HepG2 (cell line): ENCODE measurements around the gene NPHP4. TPM values are rescaled to one million over a fixed set of nuclear protein-coding genes. Genes with fewer than 3 reads are reported as not detected.

ENCODE experiments used
- ATAC-seq: fragments of 200-7000 bp; cut with Tn5 transposase; 3 replicates; pipeline ENCODE4 v1.9.1; 2020; ENCODE audit warnings: mild to moderate bottlenecking, moderate library complexity
- BruUV-seq: library from RNA; stranded (reverse); fragments of 400-500 nt; replicated peaks from 2 replicates; lab custom pipeline; 2021; lab: Mats Ljungman, UMichigan
- CTCF ChIA-PET: fragments of 300-600 bp; formaldehyde crosslinking; extraction: SDS; loops from one replicate; lab custom pipeline; 2021; ENCODE audit warnings: low total read pairs, inconsistent platforms, low intra/inter-chr PET ratio; lab: Yijun Ruan, JAX
- POLR2A ChIA-PET: fragments of 350-600 bp; sonication (Branson Sonifier 250); formaldehyde crosslinking; loops from one replicate; lab custom pipeline; 2020; ENCODE audit warnings: antibody characterized with exemption, inconsistent platforms; lab: Yijun Ruan, JAX
- DNase-seq: peaks from one replicate; pipeline ENCODE4 v3.0.0-alpha.2; 2015; ENCODE audit warnings: low spot score
- FAIRE-seq: peaks from 3 replicates; lab custom pipeline; 2011; peaks lifted over from hg19 to GRCh38; lab: Jason Lieb, UNC
- H2AFZ ChIP-seq: one replicate; pipeline ENCODE4 v1.6.1; 2011; ENCODE audit warnings: low read length, inconsistent platforms
- H3K27ac ChIP-seq: fragments of 300-600 bp; 3 replicates; pipeline ENCODE4 v1.8.0; 2011; ENCODE audit warnings: mixed run types, mild to moderate bottlenecking, mixed read lengths, low read length, inconsistent platforms; ENCODE audit not compliant: insufficient read depth; ENCODE audit errors: extremely low read length
- H3K27me3 ChIP-seq, 2 experiments: fragments of 200-600 bp in 1 of 2; 2 replicates in 1 of 2; 3 replicates in 1 of 2; pipeline versions ENCODE4 v1.6.0 to v1.8.0; 2011; ENCODE audit warnings: low read length in 2 of 2, mild to moderate bottlenecking in 2 of 2, moderate library complexity in 2 of 2, inconsistent platforms in 1 of 2; ENCODE audit not compliant: insufficient read depth in 2 of 2, control insufficient read depth in 1 of 2
- H3K36me3 ChIP-seq, 2 experiments: fragments of 200-600 bp in 1 of 2; replicated peaks in 1 of 2; 2 replicates in 1 of 2; 3 replicates in 1 of 2; pipeline versions ENCODE4 v1.5.1 to v1.8.0; 2011; ENCODE audit warnings: low read length in 2 of 2, inconsistent platforms in 1 of 2; ENCODE audit not compliant: insufficient read depth in 2 of 2, control insufficient read depth in 1 of 2
- H3K4me1 ChIP-seq: 2 replicates; pipeline ENCODE4 v1.5.1; 2012; ENCODE audit warnings: low read length, inconsistent platforms; ENCODE audit not compliant: insufficient read depth
- H3K4me2 ChIP-seq: 2 replicates; pipeline ENCODE4 v1.6.0; 2011; ENCODE audit warnings: low read depth, low read length, inconsistent platforms
- H3K4me3 ChIP-seq, 3 experiments: fragments of 200-600 bp in 1 of 3; sonication (generic), shearing (Covaris generic) in 1 of 3; replicated peaks in 1 of 3; 2 replicates each; pipeline ENCODE4 v1.5.1; 2011 to 2016; ENCODE audit warnings: low read length in 3 of 3, inconsistent platforms in 2 of 3, low read depth in 2 of 3, mild to moderate bottlenecking in 2 of 3, control low read depth in 1 of 3, mixed read lengths in 1 of 3; ENCODE audit not compliant: insufficient read depth in 1 of 3
- H3K79me2 ChIP-seq: one replicate; pipeline ENCODE4 v1.6.1; 2011; ENCODE audit warnings: low read length, inconsistent platforms; ENCODE audit not compliant: insufficient read depth
- H3K9ac ChIP-seq: 2 replicates; pipeline ENCODE4 v1.6.0; 2011; ENCODE audit warnings: mild to moderate bottlenecking, low read depth, low read length, inconsistent platforms; ENCODE audit not compliant: insufficient read depth
- H3K9me3 ChIP-seq: 2 replicates; pipeline ENCODE4 v1.5.1; 2012; ENCODE audit warnings: mild to moderate bottlenecking, low read length
- H4K20me1 ChIP-seq: 2 replicates; pipeline ENCODE4 v1.6.0; 2011; ENCODE audit warnings: inconsistent platforms, mild to moderate bottlenecking, low read length, moderate library complexity; ENCODE audit not compliant: insufficient read depth
- DNMT3B ChIP-seq: conservative IDR thresholded peaks from 2 replicates; pipeline ENCODE4 v1.6.1; 2016; ENCODE audit warnings: missing biosample characterization, control low read depth
- FOXA3 ChIP-seq: IDR thresholded peaks from 2 replicates; pipeline ENCODE4 v1.6.1; 2016; ENCODE audit warnings: missing genetic modification reagents, missing compliant biosample characterization
- KMT2B ChIP-seq: IDR thresholded peaks from 2 replicates; pipeline ENCODE4 v1.6.1; 2016; ENCODE audit warnings: missing genetic modification reagents, missing compliant biosample characterization
- TARDBP ChIP-seq: sonication (generic); formaldehyde crosslinking; IDR thresholded peaks from 2 replicates; pipeline ENCODE4 v1.8.0; 2022; ENCODE audit warnings: mild to moderate bottlenecking, missing genetic modification reagents
- TCF7 ChIP-seq: sonication (generic); IDR thresholded peaks from 2 replicates; pipeline ENCODE4 v1.6.1; 2016; ENCODE audit warnings: antibody characterized with exemption, low read depth
- ZBTB8A ChIP-seq: sonication (generic); formaldehyde crosslinking; IDR thresholded peaks from 2 replicates; pipeline ENCODE4 v1.4.0; 2020; ENCODE audit warnings: mild to moderate bottlenecking, low read depth, missing genetic modification reagents, borderline replicate concordance
- ZNF205 ChIP-seq: IDR thresholded peaks from 2 replicates; pipeline ENCODE4 v1.6.1; 2018; ENCODE audit warnings: missing biosample characterization, missing genetic modification reagents
- ZNF510 ChIP-seq: sonication (generic); formaldehyde crosslinking; IDR thresholded peaks from 2 replicates; pipeline ENCODE4 v1.4.0; 2020; ENCODE audit warnings: low read depth, mild to moderate bottlenecking, missing genetic modification reagents
- ZNF549 ChIP-seq: sonication (generic); formaldehyde crosslinking; IDR thresholded peaks from 2 replicates; pipeline ENCODE4 v1.5.0; 2020; ENCODE audit warnings: missing genetic modification reagents
- ZNF562 ChIP-seq: sonication (generic); formaldehyde crosslinking; IDR thresholded peaks from 2 replicates; pipeline ENCODE4 v1.8.0; 2022; ENCODE audit warnings: missing genetic modification reagents, borderline replicate concordance
- ZNF780A ChIP-seq: sonication (generic); formaldehyde crosslinking; IDR thresholded peaks from 2 replicates; pipeline ENCODE4 v1.8.0; 2022; ENCODE audit warnings: mild to moderate bottlenecking, missing genetic modification reagents, moderate library complexity
- ZSCAN22 ChIP-seq: sonication (generic); formaldehyde crosslinking; IDR thresholded peaks from 2 replicates; pipeline ENCODE4 v1.4.0; 2020; ENCODE audit warnings: mild to moderate bottlenecking, missing genetic modification reagents
- ZSCAN31 ChIP-seq: sonication (generic); formaldehyde crosslinking; IDR thresholded peaks from 2 replicates; pipeline ENCODE4 v1.5.0; 2020; ENCODE audit warnings: low read depth, mild to moderate bottlenecking, missing genetic modification reagents
- WGBS: methylation state at CpG from one replicate; pipeline ENCODE4 v1.1.6; 2017; ENCODE audit warnings: low lambda C conversion rate; 5-methylcytosine and 5-hydroxymethylcytosine counted together
- in situ Hi-C: cut with HindIII; loops from 2 replicates; pipeline ENCODE4 v1.10.0; 2017; ENCODE audit warnings: low pct_unique_long_range_greater_than_20kb; ENCODE audit not compliant: extremely low pct_ligation_motif_present
- intact Hi-C: fragments of 100-400 bp; cut with micrococcal nuclease; formaldehyde crosslinking; loops from one replicate; pipeline ENCODE4 v1.10.0; 2022; ENCODE audit not compliant: unreplicated experiment
- polyA plus RNA-seq, 8 experiments: library from polyadenylated mRNA; depleted of rRNA in 3 of 8; stranded (reverse) in 7 of 8; unstranded in 1 of 8; fragments of >200 nt; fragmentation: Illumina TruSeq in 4 of 8; extraction: Trizol in 4 of 8; gene quantifications; 2 replicates each; pipeline versions ENCODE4 v1.2.1 to v1.2.3, GENCODE V29; 2011 to 2016; ENCODE audit warnings: low read depth in 4 of 8, missing spikeins in 1 of 8, mixed read lengths in 1 of 8; ENCODE audit not compliant: insufficient read depth in 1 of 8
- total RNA-seq, 5 experiments: library from RNA; depleted of rRNA; stranded (reverse); fragments of >200 nt; fragmentation: Illumina TruSeq; extraction: Trizol; gene quantifications; 2 replicates each; pipeline ENCODE4 v1.2.3, GENCODE V29; 2016; ENCODE audit warnings: low read depth in 1 of 5
- TF ChIP-seq, protein P1 (sequence below): sonication (generic); formaldehyde crosslinking; IDR thresholded peaks from 2 replicates; pipeline ENCODE4 v1.4.0; 2020; ENCODE audit warnings: missing genetic modification reagents, borderline replicate concordance

NPHP4 gene
- total and polyA plus RNA-seq, 2 of the 13 experiments (the other 11 are each of a cell fraction or from before 2014, with no cell fraction given), result 4.4 to 6.8 TPM

DNA sequence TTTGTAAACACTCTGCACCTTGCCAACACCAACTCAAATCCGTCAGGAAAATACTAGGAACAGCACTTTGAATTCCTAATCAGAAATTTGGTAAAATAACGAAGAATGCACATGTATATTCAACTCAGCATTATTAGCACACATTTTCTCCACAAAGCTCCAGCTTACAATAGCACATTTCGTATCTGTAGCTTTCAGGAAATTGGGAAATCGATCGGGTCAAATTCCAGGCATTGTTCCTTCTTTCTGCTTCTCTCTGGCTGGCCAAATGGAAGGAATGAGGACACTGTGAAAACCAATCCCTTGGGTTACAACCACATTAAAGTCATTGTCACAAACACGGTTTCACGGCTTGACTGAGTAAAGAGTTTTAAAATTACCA lies 58.6 kb downstream of the NPHP4 start (continued):
- no peak for TF ChIP-seq ZBTB8A (CRISPR knock-in tag)
- TF ChIP-seq DNMT3B (CRISPR knock-in tag), result no peak
- TF ChIP-seq ZNF205 (CRISPR knock-in tag), result 0 out of 2 replicates have a peak, but pooled peaks have one; percentile 52

DNA sequence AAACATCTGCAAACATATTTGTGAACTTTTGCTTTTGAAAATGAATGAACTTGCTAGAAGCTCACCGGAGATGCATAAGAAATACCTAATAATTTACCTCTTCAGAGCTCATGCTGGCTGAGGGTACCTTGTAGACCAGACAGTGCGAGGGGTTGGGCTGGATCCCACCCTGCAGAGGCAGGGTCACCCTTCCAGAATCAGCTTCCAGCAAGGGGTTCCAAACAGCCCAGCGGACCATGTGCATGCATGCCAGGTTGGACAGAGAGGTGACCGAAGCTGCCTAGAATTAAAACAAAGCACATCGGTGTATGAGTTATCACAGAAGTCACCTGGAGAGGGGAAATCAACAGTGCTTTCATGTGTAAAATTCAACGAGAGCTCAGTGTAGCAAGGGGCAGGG lies 59.2 kb downstream of the NPHP4 start:
- in situ Hi-C loops (no loop called here), intact Hi-C loops (no loop called here)
- Histone ChIP-seq H3K27ac (peak overlapping the region; percentile 90), H3K36me3 (peaks cover 2 to 18% of the 10 kb centered on the region in 2 experiments; a peak in 3 of 5 replicates), H2AFZ (no peak overlapping the region), H4K20me1 (no peaks in the 10 kb centered on the region), H3K9ac (no peak overlapping the region; the same call in 1 of the 2 replicates), H3K27me3 (no peaks in the 10 kb centered on the region), H3K79me2 (no peaks in the 10 kb centered on the region), H3K4me2 (peak overlapping the region; percentile 57), H3K4me3 (no peak overlapping the region), H3K4me1 (peaks cover 42% of the 10 kb centered on the region), H3K9me3 (no peaks in the 10 kb centered on the region)
- FAIRE-seq (no peak), DNase-seq (no peak), ATAC-seq (no peak)
- POLR2A ChIA-PET, result interaction anchor here (0.8 to 2.5 kb wide), 4 partner anchors 14 to 23 kb away, joined by 3 to 16 read pairs (median 10); no protein-coding TSS in a partner anchor
- CTCF ChIA-PET, result no interaction called here
- no peak for TF ChIP-seq ZNF780A (CRISPR knock-in tag)
- TF ChIP-seq ZSCAN22 (CRISPR knock-in tag), result no peak
- TF ChIP-seq ZNF549, result no peak
- no peak for TF ChIP-seq TARDBP
- TF ChIP-seq, protein P1, sequence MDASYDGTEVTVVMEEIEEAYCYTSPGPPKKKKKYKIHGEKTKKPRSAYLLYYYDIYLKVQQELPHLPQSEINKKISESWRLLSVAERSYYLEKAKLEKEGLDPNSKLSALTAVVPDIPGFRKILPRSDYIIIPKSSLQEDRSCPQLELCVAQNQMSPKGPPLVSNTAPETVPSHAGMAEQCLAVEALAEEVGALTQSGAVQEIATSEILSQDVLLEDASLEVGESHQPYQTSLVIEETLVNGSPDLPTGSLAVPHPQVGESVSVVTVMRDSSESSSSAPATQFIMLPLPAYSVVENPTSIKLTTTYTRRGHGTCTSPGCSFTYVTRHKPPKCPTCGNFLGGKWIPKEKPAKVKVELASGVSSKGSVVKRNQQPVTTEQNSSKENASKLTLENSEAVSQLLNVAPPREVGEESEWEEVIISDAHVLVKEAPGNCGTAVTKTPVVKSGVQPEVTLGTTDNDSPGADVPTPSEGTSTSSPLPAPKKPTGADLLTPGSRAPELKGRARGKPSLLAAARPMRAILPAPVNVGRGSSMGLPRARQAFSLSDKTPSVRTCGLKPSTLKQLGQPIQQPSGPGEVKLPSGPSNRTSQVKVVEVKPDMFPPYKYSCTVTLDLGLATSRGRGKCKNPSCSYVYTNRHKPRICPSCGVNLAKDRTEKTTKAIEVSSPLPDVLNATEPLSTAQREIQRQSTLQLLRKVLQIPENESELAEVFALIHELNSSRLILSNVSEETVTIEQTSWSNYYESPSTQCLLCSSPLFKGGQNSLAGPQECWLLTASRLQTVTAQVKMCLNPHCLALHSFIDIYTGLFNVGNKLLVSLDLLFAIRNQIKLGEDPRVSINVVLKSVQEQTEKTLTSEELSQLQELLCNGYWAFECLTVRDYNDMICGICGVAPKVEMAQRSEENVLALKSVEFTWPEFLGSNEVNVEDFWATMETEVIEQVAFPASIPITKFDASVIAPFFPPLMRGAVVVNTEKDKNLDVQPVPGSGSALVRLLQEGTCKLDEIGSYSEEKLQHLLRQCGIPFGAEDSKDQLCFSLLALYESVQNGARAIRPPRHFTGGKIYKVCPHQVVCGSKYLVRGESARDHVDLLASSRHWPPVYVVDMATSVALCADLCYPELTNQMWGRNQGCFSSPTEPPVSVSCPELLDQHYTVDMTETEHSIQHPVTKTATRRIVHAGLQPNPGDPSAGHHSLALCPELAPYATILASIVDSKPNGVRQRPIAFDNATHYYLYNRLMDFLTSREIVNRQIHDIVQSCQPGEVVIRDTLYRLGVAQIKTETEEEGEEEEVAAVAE (CRISPR knock-in tag), result no peak
- no peak for TF ChIP-seq KMT2B
- TF ChIP-seq ZNF510 (CRISPR knock-in tag), result no peak
- TF ChIP-seq ZNF562, result no peak
- TF ChIP-seq ZSCAN31 (CRISPR knock-in tag), result no peak
- no peak for TF ChIP-seq TCF7
- TF ChIP-seq FOXA3 (CRISPR knock-in tag), result no peak
- BruUV-seq, result no TSS peak
- WGBS, result 95% methylated on average over 6 of the region's 6 CpGs
